Fibroblast of pulmonary artery (primary cell): Measurements from ENCODE around the gene PDZD8.
A peak's percentile ranks its signal among the peaks of the same experiment; 100 is the strongest.

ENCODE experiments used
- DNase-seq: peaks from one replicate; pipeline ENCODE4 v3.0.0-alpha.2; 2010; ENCODE audit warnings: low read depth
- H3K4me3 ChIP-seq: replicated peaks from 2 replicates; pipeline ENCODE4 v1.5.1; 2011; ENCODE audit warnings: low read depth, mild to moderate bottlenecking, control low read depth, low read length, moderate library complexity
- CTCF ChIP-seq: IDR thresholded peaks from 2 replicates; pipeline ENCODE4 v1.5.1; 2011; ENCODE audit warnings: mild to moderate bottlenecking, control low read depth, low read length, inconsistent platforms; ENCODE audit errors: missing control alignments

Gene PDZD8

DNA sequence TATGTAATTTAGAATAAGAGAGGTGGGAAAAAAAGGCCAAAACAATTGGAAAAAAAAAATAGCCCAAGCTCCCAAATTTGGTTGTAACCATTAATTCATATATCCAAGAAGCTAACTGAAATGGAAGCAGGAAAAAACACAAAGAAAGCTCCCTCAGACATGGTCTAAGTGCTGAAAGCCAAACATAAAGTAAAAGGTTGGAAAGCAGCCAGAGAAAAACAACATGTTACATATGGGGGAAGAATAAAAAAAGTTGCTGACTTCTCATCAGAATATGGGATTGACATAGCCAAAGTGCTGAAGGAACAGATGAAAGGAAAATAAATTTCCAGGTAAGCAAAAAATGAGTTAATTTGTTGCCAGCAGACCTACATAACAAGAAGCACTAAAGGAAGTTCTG lies 40.3 kb downstream of the PDZD8 start:
- H3K4me3 ChIP-seq = no peak overlapping the region
- TF ChIP-seq CTCF = no peak
- peak; percentile 21 for DNase-seq

DNA sequence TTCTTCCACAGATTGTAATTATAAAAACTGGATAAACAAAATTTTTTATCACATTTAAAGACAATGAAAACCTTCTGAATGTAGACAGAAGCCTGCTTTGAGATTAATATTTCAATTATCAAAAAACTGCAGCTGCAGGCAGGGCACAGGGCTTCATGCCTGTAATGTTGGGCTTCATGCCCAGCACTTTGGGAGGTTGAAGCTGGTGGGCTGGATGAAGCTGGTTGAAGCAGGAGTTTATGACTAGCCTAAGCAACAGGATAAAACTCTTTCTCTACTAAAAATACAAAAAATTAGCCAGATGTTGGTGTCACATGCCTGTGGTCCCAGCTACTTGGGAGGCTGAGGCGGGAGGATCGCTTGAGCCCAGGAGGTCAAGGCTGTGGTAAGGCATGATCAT lies 41.2 kb downstream of the PDZD8 start:
- TF ChIP-seq CTCF = no peak
- DNase-seq = peak; percentile 28
- no peak overlapping the region for H3K4me3 ChIP-seq

GRCh38 chr10:117327262-117327661 lies 48.0 kb downstream of the PDZD8 start:
- no peak for TF ChIP-seq CTCF
- no peak for DNase-seq
- no peak overlapping the region for H3K4me3 ChIP-seq

GRCh38 chr10:117324367-117324766 lies 50.9 kb downstream of the PDZD8 start:
- no peak for DNase-seq
- TF ChIP-seq CTCF = no peak
- no peak overlapping the region for H3K4me3 ChIP-seq

DNA sequence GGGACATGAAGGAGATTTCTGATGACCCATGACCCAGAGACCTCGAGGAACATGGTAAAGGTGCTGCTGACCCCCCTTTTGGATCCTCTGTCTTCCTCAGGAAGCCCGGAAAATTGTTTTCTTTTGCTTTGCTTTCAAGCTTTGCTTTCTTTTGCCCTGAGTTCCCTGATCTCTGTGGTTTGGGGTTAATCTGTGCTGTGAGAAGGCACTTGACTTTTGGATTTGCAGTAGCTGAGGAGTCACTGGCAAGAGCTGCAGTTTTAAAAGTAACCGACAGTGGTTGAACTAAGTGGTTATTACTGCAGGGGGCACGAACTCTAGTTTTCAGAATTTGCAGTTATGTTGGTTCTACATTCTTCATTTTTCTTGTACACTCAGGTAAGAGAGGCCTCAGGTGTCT lies 53.0 kb downstream of the PDZD8 start:
- no peak for TF ChIP-seq CTCF
- DNase-seq = no peak
- no peak overlapping the region for H3K4me3 ChIP-seq

- TF ChIP-seq CTCF = peak; percentile 72
- no peak overlapping the region for H3K4me3 ChIP-seq
- peak; percentile 50 for DNase-seq
Measured at GRCh38 chr10:117320050-117320665, 55.1 kb downstream of the PDZD8 start.

GRCh38 chr10:117318909-117319308 lies 56.3 kb downstream of the PDZD8 start:
- peak; percentile 27 for DNase-seq
- peak; percentile 52 for TF ChIP-seq CTCF
- H3K4me3 ChIP-seq = no peak overlapping the region
